ENCODE results near the gene OTUD1.

Gene OTUD1

GRCh38 chr10:23422003-23422411 is 16.9 kb upstream of the OTUD1 start:
- DNase-seq (ENCODE audit: low spot score), result no peak

GRCh38 chr10:23432166-23432565 is 6.7 kb upstream of the OTUD1 start:
- no peak for DNase-seq (ENCODE audit: low spot score)

GRCh38 chr10:23432639-23433038 is 6.2 kb upstream of the OTUD1 start:
- DNase-seq (ENCODE audit: low spot score), result no peak

- DNase-seq (ENCODE audit: low spot score), result no peak
Measured at GRCh38 chr10:23433701-23434100, 5.2 kb upstream of the OTUD1 start.

GRCh38 chr10:23435378-23435777 is 3.5 kb upstream of the OTUD1 start:
- DNase-seq (ENCODE audit: low spot score), result no peak

- no peak for DNase-seq (ENCODE audit: low spot score)
Measured at GRCh38 chr10:23436983-23437382, 1.9 kb upstream of the OTUD1 start.

- DNase-seq (ENCODE audit: low spot score), result no peak
Measured at GRCh38 chr10:23437963-23438546, 820 bp upstream of the OTUD1 start.

- no peak for DNase-seq (ENCODE audit: low spot score)
Measured at GRCh38 chr10:23439452-23439960, 631 bp downstream of the OTUD1 start.

GRCh38 chr10:23439961-23440889 is 1.4 kb downstream of the OTUD1 start:
- DNase-seq (ENCODE audit: low spot score), result no peak

- no peak for DNase-seq (ENCODE audit: low spot score)
Measured at GRCh38 chr10:23441251-23441650, 2.4 kb downstream of the OTUD1 start.

GRCh38 chr10:23442936-23443335 is 4.1 kb downstream of the OTUD1 start:
- DNase-seq (ENCODE audit: low spot score), result no peak

GRCh38 chr10:23445591-23445990 is 6.7 kb downstream of the OTUD1 start:
- DNase-seq (ENCODE audit: low spot score), result no peak

GRCh38 chr10:23448323-23448722 is 9.4 kb downstream of the OTUD1 start:
- DNase-seq (ENCODE audit: low spot score), result no peak

- no peak for DNase-seq (ENCODE audit: low spot score)
Measured at GRCh38 chr10:23448802-23449570, 10.1 kb downstream of the OTUD1 start.

- DNase-seq (ENCODE audit: low spot score), result no peak
Measured at GRCh38 chr10:23452033-23452655, 13.3 kb downstream of the OTUD1 start.

GRCh38 chr10:23453465-23453864 is 14.6 kb downstream of the OTUD1 start:
- DNase-seq (ENCODE audit: low spot score), result no peak

GRCh38 chr10:23457632-23458417 is 18.9 kb downstream of the OTUD1 start:
- DNase-seq (ENCODE audit: low spot score), result no peak

GRCh38 chr10:23459308-23459939 is 20.5 kb downstream of the OTUD1 start:
- DNase-seq (ENCODE audit: low spot score), result no peak

GRCh38 chr10:23461557-23461956 is 22.7 kb downstream of the OTUD1 start:
- no peak for DNase-seq (ENCODE audit: low spot score)

- DNase-seq (ENCODE audit: low spot score), result no peak
Measured at GRCh38 chr10:23467012-23467411, 28.1 kb downstream of the OTUD1 start.

- DNase-seq (ENCODE audit: low spot score), result no peak
Measured at GRCh38 chr10:23467548-23467947, 28.7 kb downstream of the OTUD1 start.
